Stimulated activated CD8-positive, alpha-beta memory T cell treated with anti-CD3 and anti-CD28 coated beads, Interleukin-7, amount 100 ng/mL, for 24 hours (primary cell): ENCODE data around the gene CRTC3.
"Not testable (repeated sequence)": the region's sequence is repeated elsewhere in the genome, so short reads cannot be mapped to it uniquely, and the experiment has no call there.

Experiments
- DNase-seq: peaks from one replicate; pipeline ENCODE4 v3.0.0-alpha.2; 2020; ENCODE audit warnings: low read depth

Gene CRTC3

DNA sequence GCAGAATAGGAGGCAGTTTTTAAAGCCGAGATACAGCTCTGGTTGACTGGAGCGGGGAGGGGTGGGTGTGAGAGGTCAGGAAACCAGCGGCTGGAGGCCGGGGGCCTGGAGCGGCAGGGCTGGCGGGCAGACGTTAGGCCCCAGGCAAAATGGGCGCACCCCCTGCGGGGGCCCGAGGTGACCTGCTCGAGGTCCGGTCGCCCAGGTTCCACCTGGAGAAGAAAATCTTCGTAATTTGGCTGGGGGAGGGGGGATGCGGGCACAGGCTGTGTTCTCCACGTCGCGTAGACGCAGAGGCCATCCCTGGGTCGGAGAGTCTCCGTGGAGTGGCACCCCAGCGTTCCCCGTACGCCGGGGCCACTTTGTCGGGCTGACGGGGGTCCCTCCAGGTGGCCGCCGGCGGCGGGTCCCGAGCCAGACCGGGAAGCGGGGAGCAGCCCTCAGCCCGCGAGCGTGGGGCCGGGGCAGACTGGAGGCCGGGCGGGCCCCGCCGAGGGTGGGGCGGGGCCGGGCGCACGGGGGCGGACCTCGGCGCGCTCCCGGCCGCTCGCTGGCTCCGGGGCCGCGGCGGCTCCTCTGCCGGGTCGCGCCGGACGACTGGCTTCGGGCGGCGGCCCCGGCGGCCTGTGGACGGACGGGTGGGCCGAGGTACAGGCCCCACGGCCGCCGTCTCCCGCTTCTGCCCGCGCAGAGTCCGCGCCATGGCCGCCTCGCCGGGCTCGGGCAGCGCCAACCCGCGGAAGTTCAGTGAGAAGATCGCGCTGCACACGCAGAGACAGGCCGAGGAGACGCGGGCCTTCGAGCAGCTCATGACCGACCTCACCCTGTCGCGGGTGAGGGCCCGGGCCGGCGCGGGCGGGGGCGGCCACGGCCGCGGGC is at the start of gene CRTC3:
Gene CRTC3 (plus strand): TSS at position 553 of the 879 bp plus-strand sequence. CDS start 149 bp downstream, at position 702.
- peak; percentile 10 for DNase-seq

GRCh38 chr15:90481023-90481422 is 48.7 kb upstream of the CRTC3 start:
- no peak for DNase-seq

GRCh38 chr15:90482124-90483011 is 47.4 kb upstream of the CRTC3 start:
- no peak for DNase-seq

GRCh38 chr15:90483012-90483307 is 46.8 kb upstream of the CRTC3 start:
- no peak for DNase-seq

DNA sequence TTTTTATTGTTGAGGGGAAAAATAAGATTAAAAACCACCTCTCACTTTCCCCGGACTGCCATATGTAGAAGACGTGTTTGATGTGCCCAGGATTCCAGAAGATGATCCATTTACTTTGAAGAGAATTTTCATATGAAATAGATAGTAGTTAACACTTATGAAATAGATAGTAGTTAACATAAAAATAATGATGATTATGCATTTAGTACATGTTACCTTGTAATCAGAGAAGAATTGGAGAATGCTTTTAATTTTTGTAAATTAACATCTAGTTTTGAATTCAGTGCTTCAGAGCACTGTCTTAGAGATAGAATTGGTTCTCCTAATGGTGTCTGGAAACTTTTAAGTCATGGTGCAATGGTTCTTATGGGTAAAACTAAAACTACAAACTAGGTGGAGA is 46.1 kb upstream of the CRTC3 start:
- DNase-seq: no peak

GRCh38 chr15:90487186-90487585 is 42.5 kb upstream of the CRTC3 start:
- no peak for DNase-seq

- no peak for DNase-seq
Measured at GRCh38 chr15:90489514-90489913, 40.2 kb upstream of the CRTC3 start.

GRCh38 chr15:90489944-90490343 is 39.8 kb upstream of the CRTC3 start:
- DNase-seq: no peak

DNA sequence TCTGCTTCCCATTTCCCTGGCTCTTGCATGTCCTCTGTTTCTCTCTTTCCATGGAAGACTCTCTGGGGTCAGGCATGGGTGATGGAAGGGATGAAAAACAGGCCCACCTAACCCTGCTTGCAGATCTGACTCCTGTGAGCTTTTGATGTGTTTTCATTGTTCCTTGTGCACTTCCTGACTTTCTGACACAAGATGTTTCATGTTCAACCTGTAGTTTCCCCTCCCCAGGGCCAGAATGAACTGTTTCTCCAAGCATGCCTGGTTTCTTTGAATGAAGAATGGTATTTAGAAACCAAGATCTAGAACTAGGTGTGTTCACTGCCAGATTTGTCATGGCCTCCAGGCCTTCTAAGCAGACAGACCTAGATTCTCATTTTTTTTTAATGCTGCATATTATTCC is 36.1 kb upstream of the CRTC3 start:
- no peak for DNase-seq

GRCh38 chr15:90495067-90495466 is 34.7 kb upstream of the CRTC3 start:
- no peak for DNase-seq

DNA sequence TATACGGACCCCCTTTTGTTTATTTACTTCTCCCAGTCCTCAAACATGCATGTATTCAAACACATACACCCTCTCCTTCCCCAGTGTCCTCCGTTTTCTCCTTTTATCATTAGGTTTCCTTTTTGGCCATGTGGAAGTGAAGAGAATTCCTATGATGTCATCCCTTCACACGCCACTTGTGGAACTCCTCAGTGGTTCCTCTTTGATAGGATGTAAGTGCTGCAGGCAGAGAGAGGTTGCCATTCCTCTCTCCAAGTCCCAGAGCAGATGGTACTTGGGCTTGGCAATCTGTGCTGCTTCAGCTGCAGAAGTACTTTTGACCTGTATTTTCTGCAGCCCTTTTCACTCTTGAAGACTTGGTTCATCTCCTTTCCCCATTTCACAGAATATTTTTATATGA is 32.9 kb upstream of the CRTC3 start:
- no peak for DNase-seq

- no peak for DNase-seq
Measured at GRCh38 chr15:90497376-90497775, 32.3 kb upstream of the CRTC3 start.

- no peak for DNase-seq
Measured at GRCh38 chr15:90497912-90498311, 31.8 kb upstream of the CRTC3 start.

DNA sequence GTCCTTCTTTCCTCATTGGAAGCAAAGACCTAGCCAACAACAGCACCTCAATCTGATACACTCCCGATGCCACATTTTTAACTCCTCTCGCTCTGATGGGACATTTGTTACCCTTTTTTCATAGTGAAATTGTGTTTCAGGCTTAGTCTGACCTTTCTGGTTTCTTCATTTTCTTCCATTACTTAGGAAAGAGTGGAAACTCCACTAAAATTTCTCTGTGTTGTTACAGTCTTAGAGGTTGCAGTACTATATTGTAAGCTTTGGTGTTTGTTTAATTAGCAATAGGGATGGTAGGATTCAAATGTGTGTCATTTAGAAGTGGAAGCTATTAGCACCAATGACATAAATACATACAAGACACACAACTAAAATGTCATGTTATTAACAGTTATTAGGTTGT is 29.6 kb upstream of the CRTC3 start:
- no peak for DNase-seq

GRCh38 chr15:90501898-90502297 is 27.8 kb upstream of the CRTC3 start:
- DNase-seq: no peak

DNA sequence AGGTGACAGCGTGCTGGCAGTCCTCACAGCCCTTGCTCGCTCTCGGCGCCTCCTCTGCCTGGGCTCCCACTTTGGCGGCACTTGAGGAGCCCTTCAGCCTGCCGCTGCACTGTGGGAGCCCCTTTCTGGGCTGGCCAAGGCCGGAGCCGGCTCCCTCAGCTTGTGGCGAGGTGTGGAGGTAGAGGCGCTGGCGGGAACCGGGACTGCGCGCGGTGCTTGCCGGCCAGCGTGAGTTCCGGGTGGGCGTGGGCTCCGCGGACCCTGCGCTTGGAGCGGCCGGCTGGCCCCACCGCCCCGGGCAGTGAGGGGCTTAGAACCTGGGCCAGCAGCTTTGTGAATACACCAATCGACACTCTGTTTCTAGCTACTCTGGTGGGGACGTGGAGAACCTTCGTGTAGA is 18.9 kb upstream of the CRTC3 start:
- DNase-seq: not testable (repeated sequence)

DNA sequence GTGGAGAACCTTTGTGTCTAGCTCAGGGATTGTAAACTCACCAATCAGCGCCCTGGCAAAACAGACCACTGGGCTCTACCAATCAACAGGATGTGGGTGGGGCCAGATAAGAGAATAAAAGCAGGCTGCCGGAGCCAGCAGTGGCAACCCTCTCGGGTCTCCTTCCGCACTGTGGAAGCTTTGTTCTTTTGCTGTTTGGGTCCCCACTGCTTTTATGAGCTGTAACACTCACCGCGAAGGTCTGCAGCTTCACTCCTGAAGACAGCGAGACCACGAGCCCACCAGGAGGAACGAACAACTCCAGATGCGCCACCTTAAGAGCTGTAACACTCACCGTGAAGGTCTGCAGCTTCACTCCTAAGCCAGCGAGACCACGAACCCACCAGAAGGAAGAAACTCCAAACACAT is 18.5 kb upstream of the CRTC3 start:
- not testable (repeated sequence) for DNase-seq

GRCh38 chr15:90512276-90512675 is 17.4 kb upstream of the CRTC3 start:
- no peak for DNase-seq

GRCh38 chr15:90512981-90513380 is 16.7 kb upstream of the CRTC3 start:
- no peak for DNase-seq

DNA sequence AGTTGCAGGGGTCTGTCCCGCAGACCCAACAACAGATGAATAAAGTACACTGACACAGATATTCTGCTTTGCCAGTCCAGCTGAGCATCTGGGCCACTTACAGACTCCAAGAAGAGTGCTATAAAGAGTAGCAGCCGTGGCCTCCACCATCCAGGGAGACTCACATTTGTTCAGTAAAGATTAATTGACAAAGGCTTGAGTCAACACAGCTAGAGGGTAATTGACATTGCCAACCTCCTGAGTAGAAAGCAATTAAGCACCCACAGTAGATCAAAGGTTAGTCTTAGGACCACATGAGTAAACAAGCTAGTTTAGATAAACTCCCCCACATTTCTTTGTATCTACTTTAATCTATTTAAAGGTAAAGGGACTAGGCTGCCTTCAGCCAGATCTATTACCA is 16.3 kb upstream of the CRTC3 start:
- DNase-seq: no peak

DNA sequence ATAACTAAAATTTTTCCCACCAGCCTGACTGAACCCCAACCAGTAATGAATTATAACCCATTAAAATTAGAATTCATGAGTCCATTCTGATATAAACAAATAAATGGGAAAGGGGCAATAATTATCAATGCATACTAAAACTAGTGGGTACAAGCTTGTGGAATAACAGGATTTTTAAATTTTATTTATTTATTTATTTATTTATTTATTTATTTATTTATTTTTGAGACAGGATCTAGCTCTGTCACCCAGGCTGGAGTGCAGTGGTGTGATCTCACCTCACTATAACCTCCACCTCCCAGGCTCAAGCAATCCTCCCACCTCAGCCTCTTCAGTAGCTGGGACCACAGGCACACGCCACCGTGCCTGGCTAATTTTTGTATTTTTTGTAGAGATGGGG is 15.8 kb upstream of the CRTC3 start:
- not testable (repeated sequence) for DNase-seq

DNA sequence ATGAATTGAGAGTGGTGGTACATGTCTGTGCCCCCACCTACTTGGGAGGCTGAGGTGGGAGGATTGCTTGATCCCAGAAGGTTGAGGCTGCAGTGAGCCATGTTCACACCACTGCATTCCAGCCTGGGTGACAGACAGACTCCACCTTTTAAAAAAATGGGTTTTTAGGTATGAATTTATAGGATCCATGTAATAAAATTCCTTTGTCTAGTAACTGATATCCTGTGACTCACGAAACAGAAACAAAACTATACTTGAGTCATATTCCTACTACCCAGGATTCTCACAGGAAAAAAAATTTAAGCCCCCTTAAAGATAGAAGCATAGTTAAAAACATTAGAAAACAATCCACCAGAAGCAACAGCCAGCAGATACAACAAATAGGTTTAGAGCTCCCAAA is 10.0 kb upstream of the CRTC3 start:
- no peak for DNase-seq

GRCh38 chr15:90520365-90520764 is 9.4 kb upstream of the CRTC3 start:
- DNase-seq: no peak
